HCEC 1CT (cell line): Measurements from ENCODE around the gene DHRS2.
"Not testable (repeated sequence)": the region's sequence is repeated elsewhere in the genome, so short reads cannot be mapped to it uniquely, and the experiment has no call there.

Experiments used
- DNase-seq: peaks from one replicate; pipeline ENCODE4 v3.0.0-alpha.2; 2017

DHRS2 gene, protein sequence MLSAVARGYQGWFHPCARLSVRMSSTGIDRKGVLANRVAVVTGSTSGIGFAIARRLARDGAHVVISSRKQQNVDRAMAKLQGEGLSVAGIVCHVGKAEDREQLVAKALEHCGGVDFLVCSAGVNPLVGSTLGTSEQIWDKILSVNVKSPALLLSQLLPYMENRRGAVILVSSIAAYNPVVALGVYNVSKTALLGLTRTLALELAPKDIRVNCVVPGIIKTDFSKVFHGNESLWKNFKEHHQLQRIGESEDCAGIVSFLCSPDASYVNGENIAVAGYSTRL

DNA sequence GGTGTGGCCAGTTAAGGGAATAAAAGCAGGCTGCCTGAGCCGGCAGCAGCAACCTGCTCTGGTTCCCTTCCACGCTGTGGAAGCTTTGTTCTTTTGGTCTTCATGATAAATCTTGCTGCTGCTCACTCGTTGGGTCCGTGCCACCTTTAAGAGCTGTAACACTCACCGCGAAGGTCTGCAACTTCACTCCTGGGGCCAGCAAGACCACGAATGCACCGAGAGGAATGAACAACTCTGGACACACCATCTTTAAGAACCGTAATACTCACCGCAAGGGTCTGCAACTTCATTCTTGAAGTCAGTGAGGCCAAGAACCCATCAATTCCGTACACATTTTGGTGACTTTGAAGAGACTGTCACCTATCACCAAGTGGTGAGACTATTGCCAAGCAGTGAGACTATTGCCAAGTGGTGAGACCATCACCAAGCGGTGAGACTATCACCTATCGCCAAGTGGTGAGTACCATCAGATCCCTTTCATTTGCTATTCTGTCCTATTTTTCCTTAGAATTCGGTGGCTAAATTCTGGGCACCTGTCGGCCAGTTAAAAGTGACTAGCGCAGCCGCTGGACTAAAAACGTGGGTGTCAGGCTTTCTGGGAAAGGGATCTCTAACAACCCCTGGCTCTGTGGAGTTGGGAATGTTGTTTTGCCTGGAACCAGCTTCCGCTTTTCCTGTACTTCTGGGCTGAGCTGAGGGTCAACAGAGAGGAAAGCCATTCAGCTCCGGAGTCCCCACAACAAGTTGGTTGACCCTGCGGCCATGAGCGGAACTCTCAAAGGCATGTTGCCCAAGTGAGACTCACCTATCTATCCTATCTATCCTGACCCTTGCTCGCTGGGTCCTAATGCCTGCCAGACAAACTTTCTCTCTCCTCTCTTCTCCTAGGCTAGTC lies at the start of gene DHRS2:
Gene DHRS2 (plus strand): TSS at position 48 of the 895 bp plus-strand sequence. CDS start 2,501 bp downstream, outside the sequence.
- DNase-seq = no peak

DNA sequence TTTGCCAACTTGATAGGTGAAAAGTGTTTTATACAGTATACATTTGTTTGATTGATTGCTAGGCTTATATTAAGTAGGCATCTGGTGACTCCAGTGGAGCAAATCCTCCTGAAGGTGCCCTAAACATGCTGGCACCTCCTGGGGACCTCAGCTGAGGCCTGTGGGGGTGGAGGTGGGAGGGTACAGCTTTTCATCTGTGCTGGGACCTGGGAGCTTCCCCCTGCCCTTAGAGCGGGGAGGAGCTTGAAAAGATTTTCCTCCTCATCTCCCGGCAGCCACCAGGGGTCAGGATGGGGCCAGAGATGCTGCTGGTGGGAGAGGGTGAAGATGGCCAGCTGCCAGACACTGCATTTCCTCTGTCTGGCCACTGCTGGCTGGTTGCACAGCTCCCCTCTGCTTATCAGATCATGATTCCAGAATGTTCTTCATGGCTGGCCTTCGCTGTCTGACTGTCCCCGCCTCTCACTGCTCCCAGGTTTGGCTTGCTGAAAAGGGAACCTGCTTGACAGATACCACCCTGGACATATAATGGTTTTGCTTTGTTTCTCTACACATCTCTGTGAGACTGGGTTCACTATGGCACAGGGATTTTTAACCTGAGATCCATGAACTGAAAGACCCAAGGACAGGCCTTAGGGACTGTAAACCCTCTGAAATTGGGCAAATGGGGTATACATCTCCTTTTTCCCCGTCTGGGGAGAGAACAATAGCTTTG lies 47.1 kb upstream of the DHRS2 start:
- DNase-seq = peak; percentile 75

DNA sequence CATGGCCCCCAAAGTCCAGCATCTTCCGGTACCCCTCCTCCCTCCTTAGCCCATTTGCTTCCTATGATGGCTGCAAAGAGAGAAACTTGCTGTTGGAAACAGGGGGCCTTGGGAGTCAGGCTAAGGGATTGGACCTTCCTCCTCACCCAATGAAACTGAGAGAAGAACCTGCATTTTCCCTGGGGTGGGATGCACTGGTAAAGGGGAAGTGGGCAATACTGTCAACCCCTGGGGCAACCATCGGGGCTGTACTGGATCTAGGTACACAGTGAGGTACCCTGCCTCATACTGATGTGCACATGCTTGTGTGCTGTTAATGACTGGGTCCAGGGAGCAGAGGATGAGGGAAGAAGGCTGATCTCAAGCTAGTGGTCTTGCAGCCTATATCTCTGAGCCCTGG lies 46.6 kb upstream of the DHRS2 start:
- no peak for DNase-seq

DNA sequence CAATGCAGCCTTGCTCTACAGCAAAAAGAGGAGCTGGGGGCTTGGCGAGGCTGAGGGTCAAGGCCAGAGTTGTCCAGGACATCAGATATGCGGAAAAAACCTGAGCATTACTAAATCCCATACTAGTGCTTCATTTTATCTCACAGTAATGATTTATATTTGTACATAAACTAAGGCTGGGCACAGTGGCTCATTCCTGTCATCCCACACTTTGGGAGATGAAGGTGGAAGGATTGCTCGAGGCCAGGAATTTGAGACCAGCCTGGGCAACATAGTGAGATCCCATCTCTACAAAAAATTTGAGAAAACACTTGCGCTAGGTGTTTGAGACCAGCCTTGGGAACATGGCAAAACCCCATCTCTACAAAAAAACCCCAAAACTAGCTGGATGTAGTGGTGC lies 46.0 kb upstream of the DHRS2 start:
- no peak for DNase-seq

DNA sequence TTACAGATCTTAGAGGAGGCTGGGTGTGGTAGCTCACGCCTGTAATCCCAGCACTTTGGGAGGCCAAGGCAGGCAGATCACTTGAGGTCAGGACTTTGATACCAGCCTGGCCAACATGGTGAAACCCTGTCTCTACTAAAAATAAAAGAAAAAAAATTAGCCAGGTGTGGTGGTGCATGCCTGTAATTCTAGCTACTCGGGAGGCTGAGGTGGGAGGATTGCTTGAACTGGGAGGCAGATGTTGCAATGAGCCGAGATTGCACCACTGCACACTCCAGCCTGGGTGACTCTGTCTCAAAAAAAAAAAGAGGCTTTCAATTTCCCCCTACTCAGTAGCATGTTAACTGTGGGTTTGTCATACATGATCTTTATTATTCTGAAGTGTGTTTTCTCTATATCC lies 42.0 kb upstream of the DHRS2 start:
- DNase-seq = not testable (repeated sequence)

DNA sequence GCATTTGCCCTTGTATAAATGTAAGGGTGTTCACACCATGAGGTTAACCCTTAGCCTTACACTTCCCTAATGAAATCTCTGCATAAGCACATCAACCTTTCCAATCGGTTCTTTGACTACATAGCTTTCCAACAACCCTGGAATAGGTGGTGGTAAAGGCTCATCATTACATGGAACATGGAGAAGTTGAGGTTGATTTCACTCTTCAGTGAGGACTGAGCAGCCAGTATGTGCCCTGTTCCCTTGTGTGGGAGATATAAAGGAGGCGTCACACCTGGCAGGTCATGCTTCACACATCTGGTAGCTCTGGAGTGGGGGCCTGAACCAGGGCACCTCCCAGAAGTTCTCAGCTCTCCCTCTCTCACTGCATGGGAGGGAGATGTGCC lies 35.8 kb upstream of the DHRS2 start:
- DNase-seq = no peak

DNA sequence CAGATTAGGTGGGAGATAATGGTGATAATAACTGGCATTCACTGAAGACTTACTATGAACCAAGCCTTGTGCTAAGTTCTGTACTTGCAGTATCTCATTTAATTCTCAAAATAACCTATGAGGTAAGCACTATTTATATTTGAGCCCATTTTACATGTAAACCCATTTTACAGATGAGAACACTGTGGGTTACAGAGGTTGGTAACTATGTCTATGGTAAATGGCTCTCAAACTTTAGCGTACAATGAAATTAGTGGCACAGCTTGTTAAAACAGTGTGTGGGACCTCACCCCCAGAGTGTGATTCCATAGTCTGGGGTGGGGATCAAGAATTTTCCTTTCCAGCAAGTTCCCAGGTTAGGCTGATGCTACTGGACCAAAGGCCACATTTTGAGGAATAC lies 35.4 kb upstream of the DHRS2 start:
- DNase-seq = no peak

DNA sequence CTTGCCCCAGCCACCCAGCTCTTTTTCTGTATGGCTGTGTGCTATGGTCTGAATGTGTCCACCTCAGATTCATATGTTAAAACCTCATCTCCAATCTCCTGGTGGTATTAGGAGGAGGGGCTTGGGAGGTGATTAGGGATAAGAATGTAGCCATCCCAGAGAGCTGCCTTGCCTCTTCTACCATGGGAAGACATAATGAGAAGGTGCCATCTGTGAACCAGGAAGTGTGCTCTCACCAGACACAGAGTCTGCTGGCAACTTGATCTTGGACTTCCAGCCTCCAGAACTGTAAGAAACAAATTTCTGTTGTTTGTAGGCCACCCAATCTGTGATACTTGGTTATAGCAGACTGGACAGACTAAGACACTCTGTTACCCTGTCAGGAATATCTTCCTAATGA lies 34.7 kb upstream of the DHRS2 start:
- DNase-seq = no peak

DNA sequence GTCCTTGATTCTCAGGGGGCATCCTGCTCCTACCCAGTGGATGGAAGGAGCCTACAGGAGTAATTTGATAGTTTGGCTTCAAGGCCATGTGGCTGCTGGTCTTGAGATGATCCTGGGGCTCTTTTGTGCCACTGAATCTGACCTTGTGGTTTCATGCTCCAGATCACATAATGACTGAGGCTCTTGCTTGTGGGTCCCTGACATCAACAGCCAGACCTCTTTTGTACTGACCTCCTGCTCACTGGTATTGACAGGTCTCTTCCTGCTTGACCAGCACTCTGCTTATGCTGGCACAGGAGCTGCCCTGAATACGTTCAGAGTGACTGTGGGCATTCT lies 34.4 kb upstream of the DHRS2 start:
- no peak for DNase-seq

DNA sequence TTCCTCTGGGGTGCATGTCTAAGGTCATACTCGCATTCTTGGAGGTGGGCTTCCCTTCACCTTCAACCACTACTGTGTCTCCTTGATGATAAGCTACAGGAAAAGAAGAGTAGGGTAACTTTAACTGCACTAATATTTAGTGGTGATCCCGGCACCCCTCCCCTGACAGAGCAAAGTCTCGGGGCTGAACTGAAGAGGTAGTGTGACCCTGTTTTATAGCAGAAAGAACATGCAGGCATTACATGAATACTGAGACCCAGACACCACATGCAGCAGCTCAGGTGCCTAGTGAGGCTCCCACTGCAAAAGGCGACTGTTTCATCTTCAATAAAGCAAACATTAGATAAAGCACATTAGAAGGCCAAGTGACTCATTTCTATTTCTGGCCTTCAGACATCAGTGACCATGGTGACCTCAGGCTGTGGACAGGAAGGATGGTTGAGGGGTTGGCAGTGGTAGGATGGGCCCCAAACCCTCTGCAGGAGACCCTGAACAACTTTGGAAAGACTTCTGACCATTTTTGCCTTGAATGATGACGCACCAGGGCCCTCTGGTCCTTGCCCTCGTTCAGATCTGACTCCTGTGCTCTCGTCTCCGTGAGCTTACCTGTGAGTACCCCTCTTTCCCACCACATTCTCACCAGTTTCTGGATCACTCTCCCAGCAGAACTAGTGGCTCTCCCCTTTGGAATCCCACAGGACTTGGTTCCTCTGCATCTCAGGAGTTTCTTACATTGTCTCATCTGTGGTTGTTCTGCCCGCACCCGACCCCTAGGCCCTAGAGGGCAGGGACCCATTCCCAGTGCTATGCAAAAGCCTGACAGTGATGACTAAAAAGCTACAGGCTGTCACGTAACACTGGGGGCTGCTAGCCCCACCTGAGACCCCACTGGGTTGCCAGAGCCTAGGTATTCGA lies 33.7 kb upstream of the DHRS2 start:
- DNase-seq = no peak

DNA sequence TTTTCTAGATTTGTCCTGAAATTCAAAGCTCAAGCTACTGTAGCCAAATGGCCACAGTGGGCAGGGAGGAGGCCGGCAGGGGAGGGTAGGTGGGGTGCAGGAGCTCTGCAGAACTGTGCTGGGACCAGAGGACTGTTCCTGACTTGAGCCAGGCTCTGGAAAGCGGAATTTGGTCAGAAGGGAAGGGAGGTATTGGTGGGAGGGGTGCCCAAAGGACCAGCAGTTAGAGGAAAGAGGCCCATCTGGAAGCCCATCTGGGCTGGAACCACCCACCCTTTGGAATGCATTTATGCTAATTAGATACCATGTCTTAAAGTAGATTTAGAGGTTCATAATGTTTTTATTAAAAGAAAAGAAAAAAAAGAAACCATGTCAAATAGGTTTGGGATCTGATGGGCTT lies 33.1 kb upstream of the DHRS2 start:
- no peak for DNase-seq

DNA sequence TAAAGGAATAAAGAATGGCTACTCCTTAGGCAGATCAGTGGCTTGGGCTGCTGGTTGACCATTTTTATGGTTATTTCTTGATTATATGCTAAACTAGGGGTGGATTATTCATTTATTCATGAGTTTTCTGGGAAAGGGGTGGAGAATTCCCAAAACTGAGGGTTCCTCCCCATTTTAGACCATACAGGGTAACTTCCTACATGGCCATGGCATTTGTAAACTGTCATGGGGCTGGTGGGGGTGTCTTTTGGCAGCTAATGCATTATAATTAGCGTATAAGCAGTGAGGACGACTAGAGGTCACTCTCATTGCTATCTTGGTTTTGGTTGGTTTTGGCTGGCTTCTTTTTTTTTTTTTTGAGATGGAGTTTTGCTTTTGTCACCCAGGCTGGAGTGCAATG lies 32.0 kb upstream of the DHRS2 start:
- DNase-seq = no peak

DNA sequence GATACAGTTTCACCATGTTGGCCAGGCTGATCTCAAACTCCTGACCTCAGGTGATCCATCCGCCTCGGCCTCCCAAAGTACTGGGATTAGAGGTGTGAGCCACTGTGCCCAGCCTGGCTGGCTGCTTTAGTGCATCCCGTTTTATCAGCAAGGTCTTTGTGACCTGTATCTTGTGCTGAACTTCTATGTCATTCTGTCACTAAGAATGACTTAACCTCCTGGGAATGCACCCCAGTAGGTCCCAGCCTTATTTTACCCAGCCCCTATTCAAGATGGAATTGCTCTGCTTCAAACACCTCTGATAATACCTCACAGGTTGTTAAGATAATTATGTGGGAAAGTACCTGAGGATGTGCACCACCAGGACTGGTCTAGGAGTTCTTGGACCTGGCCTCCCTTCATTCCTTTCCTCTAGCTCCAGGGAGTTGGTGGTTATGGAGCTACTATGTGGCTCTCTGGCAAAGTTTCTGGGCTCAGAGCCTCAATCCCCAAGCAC lies 31.4 kb upstream of the DHRS2 start:
- no peak for DNase-seq

DNA sequence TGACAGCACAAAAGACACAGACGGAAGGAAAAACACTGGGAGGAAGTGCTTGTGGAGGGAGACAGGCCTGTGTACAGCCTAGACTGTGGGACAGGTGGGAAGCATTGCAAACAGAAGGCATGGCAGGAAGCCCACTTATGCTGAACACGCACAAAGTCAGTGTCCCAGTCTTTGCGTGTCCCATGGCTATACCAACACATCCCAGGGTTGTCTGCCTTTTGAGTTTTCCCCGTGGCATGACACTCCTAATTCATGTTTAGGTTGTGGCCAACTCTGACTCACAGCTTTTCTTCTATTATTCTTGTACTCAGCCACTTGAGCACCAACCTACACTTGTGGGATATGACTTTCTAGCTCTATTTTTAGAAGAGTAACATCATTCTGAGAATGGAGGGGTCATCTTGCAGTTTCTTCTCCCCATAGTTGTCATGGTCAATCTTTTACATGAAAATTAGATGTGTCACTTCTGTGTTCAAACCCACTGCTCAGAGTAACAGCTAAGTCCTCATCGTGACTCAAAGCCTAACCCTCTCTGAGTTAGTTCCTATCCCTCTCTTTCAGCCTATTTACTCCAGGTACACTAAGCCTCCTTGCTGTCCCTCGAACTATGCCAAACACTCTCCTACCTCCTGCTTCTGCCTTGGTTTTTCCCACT lies 30.1 kb upstream of the DHRS2 start:
- DNase-seq = no peak

DNA sequence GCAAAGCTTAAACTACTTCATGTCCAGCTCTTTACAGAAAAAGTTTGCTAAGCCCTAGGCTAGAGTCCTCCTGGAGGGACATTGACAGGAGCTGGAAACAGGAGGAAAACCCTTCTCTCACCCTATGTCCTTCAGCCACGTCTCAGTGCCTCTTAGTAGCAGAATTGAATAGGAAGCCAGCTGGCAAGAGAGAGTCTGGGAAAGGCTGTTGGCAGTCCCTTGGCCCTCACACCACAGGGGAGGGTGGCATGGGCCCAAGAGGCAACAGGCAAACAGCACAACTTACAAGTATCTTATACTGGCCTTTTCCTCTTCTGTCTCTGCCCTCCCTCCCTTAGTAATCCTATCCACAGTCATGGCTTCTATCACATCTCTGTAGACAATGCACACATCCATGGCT lies 27.7 kb upstream of the DHRS2 start:
- DNase-seq = no peak

DNA sequence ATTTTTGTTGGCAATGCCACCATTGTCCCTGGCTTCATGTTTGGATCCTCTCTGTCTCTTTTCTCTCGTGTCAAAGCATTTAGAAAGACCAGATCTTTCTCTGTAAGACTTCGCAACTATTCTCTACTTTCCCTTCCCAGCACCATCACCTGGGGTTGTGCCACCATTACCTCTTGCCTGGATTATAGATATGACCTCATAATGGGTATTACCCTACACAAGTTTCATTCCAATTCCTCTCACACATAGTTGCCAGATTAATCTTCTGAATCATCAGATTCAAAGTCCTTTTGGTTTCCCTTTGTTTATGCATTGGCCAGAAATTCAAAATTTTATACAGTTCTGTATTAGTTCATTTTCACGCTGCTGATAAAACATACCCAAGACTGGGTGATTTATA lies 27.2 kb upstream of the DHRS2 start:
- no peak for DNase-seq

DNA sequence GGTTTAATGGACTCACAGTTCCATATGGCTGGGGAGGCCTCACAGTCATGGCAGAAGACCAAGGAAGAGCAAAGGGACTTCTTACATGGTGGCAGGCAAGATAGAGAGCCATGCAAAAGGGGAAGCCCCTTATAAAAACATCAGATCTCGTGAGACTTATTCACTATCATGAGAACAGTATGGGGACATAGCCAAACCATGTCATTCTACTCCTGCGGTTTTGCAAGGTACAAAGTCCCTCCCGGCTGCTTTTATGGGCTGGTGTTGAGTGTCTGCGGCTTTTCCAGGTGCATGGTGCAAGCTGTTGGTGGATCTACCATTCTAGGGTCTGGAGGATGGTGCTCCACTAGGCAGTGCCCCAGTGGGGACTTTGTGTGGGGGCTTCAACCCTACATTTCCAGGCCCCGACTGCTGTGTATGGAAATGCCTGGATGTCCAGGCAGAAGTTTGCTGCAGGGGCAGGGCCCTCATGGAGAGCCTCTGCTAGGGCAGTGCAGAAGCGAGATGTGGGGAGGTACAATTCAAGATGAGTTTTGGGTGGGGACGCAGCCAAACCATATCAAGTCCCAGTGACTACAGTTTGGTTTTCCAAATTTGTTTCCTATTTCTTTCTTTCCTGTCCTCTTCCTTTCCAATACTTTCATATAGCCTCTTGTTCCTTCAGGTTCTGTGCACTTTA lies 26.6 kb upstream of the DHRS2 start:
- DNase-seq = not testable (repeated sequence)

DNA sequence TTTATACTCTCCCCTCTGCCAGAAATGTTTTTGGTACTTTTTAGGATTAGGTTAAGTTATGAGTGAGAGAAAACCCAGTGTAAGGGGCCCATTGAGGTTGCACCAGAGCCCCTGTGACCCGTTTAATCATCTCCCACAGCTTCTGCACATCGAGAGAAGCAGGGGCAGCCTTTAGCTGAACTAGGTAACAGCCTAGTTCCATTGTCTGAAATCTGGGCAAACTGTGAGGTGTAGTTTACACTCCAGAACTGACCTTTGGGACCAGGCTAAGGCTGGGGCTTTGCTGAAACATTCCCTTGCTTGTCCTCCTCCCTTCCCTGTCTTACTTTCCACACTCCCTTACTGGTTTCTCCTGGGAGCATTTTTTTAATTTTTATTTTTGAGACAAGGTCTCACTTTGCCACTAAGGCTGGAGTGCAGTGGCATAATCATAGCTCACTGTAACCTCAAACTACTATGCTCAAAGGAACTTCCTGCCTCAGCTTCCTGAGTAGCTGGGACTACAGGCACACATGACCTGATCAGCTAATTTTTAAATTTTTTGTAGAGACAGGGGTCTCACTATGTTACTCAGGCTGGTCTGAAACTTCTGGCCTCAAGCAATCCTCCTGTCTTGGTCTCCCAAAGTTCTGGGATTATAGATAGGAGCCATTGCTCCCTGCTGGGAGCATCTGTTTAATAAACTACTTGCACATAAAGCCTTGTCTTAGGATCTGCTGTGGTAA lies 25.9 kb upstream of the DHRS2 start:
- DNase-seq = no peak

DNA sequence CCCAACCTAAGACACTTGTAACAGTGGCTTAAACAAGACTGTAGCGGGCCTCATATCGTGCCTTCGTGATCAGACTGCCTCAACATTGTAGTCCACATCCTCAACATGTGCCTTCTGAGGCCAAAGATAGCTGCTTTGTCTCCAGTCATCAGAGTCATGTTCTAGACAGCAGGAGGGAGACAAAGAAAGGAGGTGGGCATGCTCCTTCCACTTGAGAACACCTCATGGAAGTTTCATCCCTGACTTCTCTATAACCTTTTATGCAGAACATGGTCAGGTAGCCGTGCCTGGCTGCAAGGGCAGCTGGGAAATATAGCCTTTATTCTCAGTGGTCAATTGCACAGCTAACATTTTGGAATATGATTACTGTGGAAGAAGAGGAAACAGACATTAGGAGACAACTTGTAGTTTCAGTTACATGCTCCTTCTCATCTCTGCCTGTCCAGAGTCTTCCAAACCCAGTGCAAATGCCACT lies 25.3 kb upstream of the DHRS2 start:
- no peak for DNase-seq

DNA sequence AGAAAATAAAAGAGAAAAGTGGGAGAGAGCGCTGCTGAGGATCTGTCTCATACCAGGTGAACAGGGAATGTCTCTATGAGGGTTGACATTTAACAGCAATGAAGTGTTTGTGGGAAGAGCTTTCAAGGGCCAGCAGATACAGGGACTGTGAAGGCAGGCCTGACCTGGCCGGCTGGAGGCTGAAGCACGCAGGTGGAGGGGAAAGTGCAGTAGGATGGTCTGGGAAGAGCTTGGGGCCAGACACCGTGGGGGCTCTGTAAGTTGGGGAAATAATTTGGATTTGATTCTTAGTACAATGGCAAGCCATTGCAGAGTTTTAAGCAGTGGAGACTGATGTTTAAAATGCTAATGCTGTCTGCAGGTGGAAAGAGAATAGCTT lies 23.8 kb upstream of the DHRS2 start:
- DNase-seq = no peak

DNA sequence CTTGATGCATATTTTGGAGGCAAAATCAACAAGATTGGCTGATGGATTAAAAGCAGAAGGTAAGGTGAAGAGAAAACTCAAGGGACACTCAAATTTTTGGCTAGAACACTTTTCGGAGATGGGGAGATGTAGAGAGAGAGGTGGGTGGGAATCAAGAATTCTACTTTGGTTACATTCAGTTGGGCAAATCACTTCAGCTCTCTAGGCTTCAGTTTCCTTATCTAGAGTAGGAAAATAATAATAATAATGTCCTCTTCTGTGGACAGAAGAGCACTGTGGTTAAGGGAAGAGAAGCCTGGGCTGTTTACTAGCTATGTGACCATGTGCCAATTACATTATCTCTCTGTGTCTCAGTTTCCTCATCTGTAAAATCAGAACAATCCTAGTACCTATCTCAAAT lies 23.4 kb upstream of the DHRS2 start:
- DNase-seq = no peak
